ENCODE data around the gene MINDY4. TPM values are rescaled to one million over a fixed set of nuclear protein-coding genes. Genes with fewer than 3 reads are reported as not detected.

MINDY4 gene
- total RNA-seq, 2 experiments from 2014 or later: 1.3 to 1.7 TPM

GRCh38 chr7:30877993-30878392 lies 106.8 kb downstream of the MINDY4 start:
- intact Hi-C loops (cut with micrococcal nuclease): no loop called here
- ChIA-PET POLR2A (no interaction called here), CTCF (no interaction called here)
- H3K27me3 Mint-ChIP-seq: no peaks in the 10 kb centered on the region
- H3K4me1 Mint-ChIP-seq (ENCODE audit: low read depth): no peaks in the 10 kb centered on the region
- no peak for TF ChIP-seq CTCF (IDR thresholded peaks at IDR 0.05)
- ATAC-seq (no peak), DNase-seq (no peak)
- H3K9me3 Mint-ChIP-seq: no peaks in the 10 kb centered on the region
- H3K27ac Mint-ChIP-seq: no peak overlapping the region
- H3K4me3 Mint-ChIP-seq: no peak overlapping the region
- H3K36me3 Mint-ChIP-seq (ENCODE audit: low read depth): no peaks in the 10 kb centered on the region

- no peak overlapping the region for H3K4me3 Mint-ChIP-seq
- no peaks in the 10 kb centered on the region for H3K27me3 Mint-ChIP-seq
- ATAC-seq: no peak
- no peak for DNase-seq
- no peaks in the 10 kb centered on the region for H3K36me3 Mint-ChIP-seq (ENCODE audit: low read depth)
- H3K27ac Mint-ChIP-seq: no peak overlapping the region
- CTCF ChIA-PET: no interaction called here
- TF ChIP-seq CTCF (IDR thresholded peaks at IDR 0.05): no peak
- POLR2A ChIA-PET: no interaction called here
- intact Hi-C loops (cut with micrococcal nuclease): no loop called here
- no peaks in the 10 kb centered on the region for H3K9me3 Mint-ChIP-seq
- no peaks in the 10 kb centered on the region for H3K4me1 Mint-ChIP-seq (ENCODE audit: low read depth)
Measured at GRCh38 chr7:30879139-30880124, 108.2 kb downstream of the MINDY4 start.

- Mint-ChIP-seq H3K9me3 (no peaks in the 10 kb centered on the region), H3K27me3 (no peaks in the 10 kb centered on the region), H3K4me1 (ENCODE audit: low read depth) (no peaks in the 10 kb centered on the region), H3K36me3 (ENCODE audit: low read depth) (no peaks in the 10 kb centered on the region), H3K27ac (no peak overlapping the region), H3K4me3 (no peak overlapping the region)
- intact Hi-C loops (cut with micrococcal nuclease): no loop called here
- ATAC-seq (no peak), DNase-seq (no peak)
- ChIA-PET POLR2A (no interaction called here), CTCF (no interaction called here)
- TF ChIP-seq CTCF (IDR thresholded peaks at IDR 0.05): no peak
Measured at GRCh38 chr7:30880125-30880720, 109.0 kb downstream of the MINDY4 start.

- CTCF ChIA-PET: no interaction called here
- H3K27me3 Mint-ChIP-seq: no peaks in the 10 kb centered on the region
- no peaks in the 10 kb centered on the region for H3K9me3 Mint-ChIP-seq
- no peak overlapping the region for H3K4me3 Mint-ChIP-seq
- DNase-seq (no peak), ATAC-seq (no peak)
- intact Hi-C loops (cut with micrococcal nuclease): no loop called here
- no peaks in the 10 kb centered on the region for H3K36me3 Mint-ChIP-seq (ENCODE audit: low read depth)
- POLR2A ChIA-PET: no interaction called here
- H3K27ac Mint-ChIP-seq: no peak overlapping the region
- no peak for TF ChIP-seq CTCF (IDR thresholded peaks at IDR 0.05)
- H3K4me1 Mint-ChIP-seq (ENCODE audit: low read depth): no peaks in the 10 kb centered on the region
Measured at GRCh38 chr7:30880941-30881340, 109.7 kb downstream of the MINDY4 start.

GRCh38 chr7:30881448-30881847 lies 110.2 kb downstream of the MINDY4 start:
- CTCF ChIA-PET: no interaction called here
- Mint-ChIP-seq H3K27ac (no peak overlapping the region), H3K36me3 (ENCODE audit: low read depth) (no peaks in the 10 kb centered on the region), H3K27me3 (no peaks in the 10 kb centered on the region), H3K4me3 (no peak overlapping the region), H3K4me1 (ENCODE audit: low read depth) (no peaks in the 10 kb centered on the region), H3K9me3 (no peaks in the 10 kb centered on the region)
- POLR2A ChIA-PET: no interaction called here
- no peak for TF ChIP-seq CTCF (IDR thresholded peaks at IDR 0.05)
- no peak for DNase-seq
- intact Hi-C loops (cut with micrococcal nuclease): no loop called here
- ATAC-seq: no peak
